Spinal cord (tissue), 10 donors: ENCODE results near the gene PRR20G. TPM values are rescaled to one million over a fixed set of nuclear protein-coding genes. Genes with fewer than 3 reads are reported as not detected.

ENCODE experiments used
- DNase-seq, 6 donors: peaks; one replicate each; pipeline versions ENCODE4 v3.0.0 to v3.0.0-alpha.2; 2013 to 2015; ENCODE audit warnings: low spot score in 6 of 6, low read depth in 4 of 6
- H3K27ac ChIP-seq: one replicate; pipeline ENCODE4 v1.5.1; 2013; ENCODE audit warnings: low read depth, low read length, control low read depth
- H3K27me3 ChIP-seq: one replicate; pipeline ENCODE4 v1.6.1; 2013; ENCODE audit warnings: low read length; ENCODE audit not compliant: control insufficient read depth, insufficient read depth
- H3K36me3 ChIP-seq: one replicate; pipeline ENCODE4 v1.6.1; 2013; ENCODE audit warnings: low read length; ENCODE audit not compliant: control insufficient read depth, insufficient read depth
- H3K4me1 ChIP-seq: one replicate; pipeline ENCODE4 v1.6.1; 2013; ENCODE audit warnings: low read length; ENCODE audit not compliant: control insufficient read depth, insufficient read depth
- H3K4me3 ChIP-seq: one replicate; pipeline ENCODE4 v1.5.1; 2013; ENCODE audit warnings: low read depth, low read length, control low read depth
- H3K9me3 ChIP-seq: one replicate; pipeline ENCODE4 v1.6.1; 2013; ENCODE audit warnings: low read length; ENCODE audit not compliant: control insufficient read depth, insufficient read depth
- WGBS: methylation state at CpG from one replicate; pipeline ENCODE4 v1.1.5; 2013; ENCODE audit warnings: missing lambda C conversion rate; ENCODE audit not compliant: insufficient coverage; 5-methylcytosine and 5-hydroxymethylcytosine counted together
- polyA plus RNA-seq, 2 donors: library from polyadenylated mRNA; unstranded; fragments of 120-200 nt; gene quantifications; one replicate each; pipeline ENCODE4 v1.2.1, GENCODE V29; 2013; ENCODE audit not compliant: insufficient read length in 2 of 2
- total RNA-seq, 2 donors: library from RNA; depleted of rRNA in 1 of 2; stranded (reverse); fragments of 120-200 nt in 1 of 2; fragments of >200 nt in 1 of 2; gene quantifications; one replicate each; pipeline versions ENCODE4 v1.2.3 to v1.2.4, GENCODE V29; 2013 to 2014
- donor health status: healthy.

The PRR20G gene
- total and polyA plus RNA-seq, 4 donors = not detected

GRCh38 chr3:127288921-127289705, 1.3 kb upstream of the PRR20G start:
- no peaks in the 10 kb centered on the region for H3K27me3 ChIP-seq
- H3K9me3 ChIP-seq = no peaks in the 10 kb centered on the region
- H3K27ac ChIP-seq = no peak overlapping the region
- no peaks in the 10 kb centered on the region for H3K4me1 ChIP-seq
- 86% methylated on average over 11 of the region's 23 CpGs for WGBS
- no peak overlapping the region for H3K4me3 ChIP-seq
- H3K36me3 ChIP-seq = no peaks in the 10 kb centered on the region
- no peak for DNase-seq

GRCh38 chr3:127288343-127288742, 497 bp upstream of the PRR20G start:
- H3K4me3 ChIP-seq = no peak overlapping the region
- no peaks in the 10 kb centered on the region for H3K36me3 ChIP-seq
- no peaks in the 10 kb centered on the region for H3K4me1 ChIP-seq
- no peaks in the 10 kb centered on the region for H3K27me3 ChIP-seq
- H3K9me3 ChIP-seq = no peaks in the 10 kb centered on the region
- WGBS = 91% methylated on average over 17 of the region's 17 CpGs
- H3K27ac ChIP-seq = no peak overlapping the region
- no peak for DNase-seq

- Histone ChIP-seq H3K4me3 (no peak overlapping the region), H3K36me3 (no peaks in the 10 kb centered on the region), H3K27me3 (no peaks in the 10 kb centered on the region), H3K27ac (no peak overlapping the region), H3K9me3 (no peaks in the 10 kb centered on the region), H3K4me1 (no peaks in the 10 kb centered on the region)
- WGBS = 76% methylated on average over 2 of the region's 9 CpGs
- no peak for DNase-seq
Measured at GRCh38 chr3:127286571-127287140, 1.2 kb downstream of the PRR20G start.

GRCh38 chr3:127284258-127284657, 3.6 kb downstream of the PRR20G start:
- Histone ChIP-seq H3K27me3 (no peaks in the 10 kb centered on the region), H3K36me3 (no peaks in the 10 kb centered on the region), H3K27ac (no peak overlapping the region), H3K4me1 (no peaks in the 10 kb centered on the region), H3K4me3 (no peak overlapping the region), H3K9me3 (no peaks in the 10 kb centered on the region)
- no peak for DNase-seq
- 85% methylated on average over 12 of the region's 12 CpGs for WGBS

- no peaks in the 10 kb centered on the region for H3K27me3 ChIP-seq
- WGBS = no CpG with 5 or more reads among the region's 2 CpGs
Measured at GRCh38 chr3:127277561-127277960, 10.3 kb downstream of the PRR20G start.

GRCh38 chr3:127276995-127277394, 10.9 kb downstream of the PRR20G start:
- H3K9me3 ChIP-seq = no peaks in the 10 kb centered on the region
- H3K27me3 ChIP-seq = no peaks in the 10 kb centered on the region
- DNase-seq = no peak
- H3K4me1 ChIP-seq = no peaks in the 10 kb centered on the region
- H3K4me3 ChIP-seq = no peak overlapping the region
- H3K36me3 ChIP-seq = no peaks in the 10 kb centered on the region
- no peak overlapping the region for H3K27ac ChIP-seq

More at GRCh38 chr3:127277561-127277960, 10.3 kb downstream of the PRR20G start:
- no peaks in the 10 kb centered on the region for H3K9me3 ChIP-seq
- H3K36me3 ChIP-seq = no peaks in the 10 kb centered on the region
- no peak overlapping the region for H3K27ac ChIP-seq
- DNase-seq = no peak
- H3K4me1 ChIP-seq = no peaks in the 10 kb centered on the region
- no peak overlapping the region for H3K4me3 ChIP-seq

GRCh38 chr3:127276396-127276795, 11.4 kb downstream of the PRR20G start:
- Histone ChIP-seq H3K4me1 (no peaks in the 10 kb centered on the region), H3K27ac (no peak overlapping the region), H3K27me3 (no peaks in the 10 kb centered on the region), H3K4me3 (no peak overlapping the region), H3K36me3 (no peaks in the 10 kb centered on the region), H3K9me3 (no peaks in the 10 kb centered on the region)
- DNase-seq = no peak
- WGBS = 75% methylated on average over 1 of the region's 1 CpG

- Histone ChIP-seq H3K9me3 (peaks cover under 1% of the 10 kb centered on the region), H3K4me3 (no peak overlapping the region), H3K27me3 (no peaks in the 10 kb centered on the region), H3K36me3 (no peaks in the 10 kb centered on the region), H3K4me1 (no peaks in the 10 kb centered on the region), H3K27ac (no peak overlapping the region)
- WGBS = 77% methylated on average over 2 of the region's 3 CpGs
- no peak for DNase-seq
Measured at GRCh38 chr3:127275287-127275781, 12.5 kb downstream of the PRR20G start.

GRCh38 chr3:127274200-127274760, 13.6 kb downstream of the PRR20G start:
- Histone ChIP-seq H3K27me3 (no peaks in the 10 kb centered on the region), H3K4me3 (no peak overlapping the region), H3K9me3 (peaks cover 2% of the 10 kb centered on the region), H3K36me3 (no peaks in the 10 kb centered on the region), H3K27ac (no peak overlapping the region), H3K4me1 (no peaks in the 10 kb centered on the region)
- no peak for DNase-seq
- WGBS = 95% methylated on average over 6 of the region's 6 CpGs

GRCh38 chr3:127273206-127273605, 14.6 kb downstream of the PRR20G start:
- no peak for DNase-seq
- H3K27me3 ChIP-seq = no peaks in the 10 kb centered on the region
- no peak overlapping the region for H3K4me3 ChIP-seq
- H3K27ac ChIP-seq = no peak overlapping the region
- no peaks in the 10 kb centered on the region for H3K36me3 ChIP-seq
- peaks cover 2% of the 10 kb centered on the region for H3K9me3 ChIP-seq
- WGBS = no CpG with 5 or more reads among the region's 2 CpGs
- no peaks in the 10 kb centered on the region for H3K4me1 ChIP-seq
